Gastrocnemius medialis (tissue), 4 donors: ENCODE results near the gene MRGPRX4.

Experiments used
- POLR2A ChIP-seq, 2 donors: fragments of 450-650 bp; IDR thresholded peaks; one replicate each; pipeline ENCODE4 v1.6.1; 2017; ENCODE audit warnings: antibody characterized with exemption in 2 of 2, mild to moderate bottlenecking in 2 of 2, moderate library complexity in 2 of 2
- TF ChIP-seq, protein P1 (sequence below), 5 experiments: fragments of 450-650 bp in 3 of 5; fragments of 200-600 bp in 2 of 5; sonication (generic) in 2 of 5; IDR thresholded peaks in 4 of 5; conservative IDR thresholded peaks in 1 of 5; 1 replicate in 4 of 5; 2 replicates in 1 of 5; pipeline ENCODE4 v1.5.1; 2016 to 2019; ENCODE audit warnings: antibody characterized with exemption in 5 of 5, mild to moderate bottlenecking in 3 of 5, moderate library complexity in 3 of 5

DNA sequence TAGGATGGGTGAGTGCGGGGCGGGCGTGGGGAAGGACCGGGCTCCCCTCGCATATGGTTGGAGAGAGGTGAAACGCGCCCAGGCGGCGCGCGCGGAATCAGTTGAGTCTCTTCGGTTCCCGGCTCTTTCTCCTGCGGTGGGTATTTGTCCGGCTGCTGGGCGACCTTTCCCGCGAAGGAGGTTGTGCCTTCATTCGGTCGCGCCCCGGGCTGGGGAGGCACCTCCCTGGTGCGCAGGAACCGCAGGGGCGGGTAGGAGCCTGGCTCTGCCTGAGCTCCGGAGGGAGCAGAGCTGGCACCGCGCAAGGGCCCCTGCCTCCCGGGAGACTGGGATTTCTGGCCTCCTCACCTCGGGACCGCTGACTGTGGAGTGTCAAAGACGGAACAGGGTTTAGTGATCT is 36.4 kb downstream of the MRGPRX4 start:
- TF ChIP-seq, protein P1, sequence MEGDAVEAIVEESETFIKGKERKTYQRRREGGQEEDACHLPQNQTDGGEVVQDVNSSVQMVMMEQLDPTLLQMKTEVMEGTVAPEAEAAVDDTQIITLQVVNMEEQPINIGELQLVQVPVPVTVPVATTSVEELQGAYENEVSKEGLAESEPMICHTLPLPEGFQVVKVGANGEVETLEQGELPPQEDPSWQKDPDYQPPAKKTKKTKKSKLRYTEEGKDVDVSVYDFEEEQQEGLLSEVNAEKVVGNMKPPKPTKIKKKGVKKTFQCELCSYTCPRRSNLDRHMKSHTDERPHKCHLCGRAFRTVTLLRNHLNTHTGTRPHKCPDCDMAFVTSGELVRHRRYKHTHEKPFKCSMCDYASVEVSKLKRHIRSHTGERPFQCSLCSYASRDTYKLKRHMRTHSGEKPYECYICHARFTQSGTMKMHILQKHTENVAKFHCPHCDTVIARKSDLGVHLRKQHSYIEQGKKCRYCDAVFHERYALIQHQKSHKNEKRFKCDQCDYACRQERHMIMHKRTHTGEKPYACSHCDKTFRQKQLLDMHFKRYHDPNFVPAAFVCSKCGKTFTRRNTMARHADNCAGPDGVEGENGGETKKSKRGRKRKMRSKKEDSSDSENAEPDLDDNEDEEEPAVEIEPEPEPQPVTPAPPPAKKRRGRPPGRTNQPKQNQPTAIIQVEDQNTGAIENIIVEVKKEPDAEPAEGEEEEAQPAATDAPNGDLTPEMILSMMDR (IDR thresholded peaks at IDR 0.05 in 4 of 5, conservative IDR thresholded peaks at IDR 0.05 in 1 of 5): no peak
- TF ChIP-seq POLR2A (IDR thresholded peaks at IDR 0.05): no peak
